Left lung (tissue), 14 donors: ENCODE measurements around the gene WDR55. TPM values are rescaled to one million over a fixed set of nuclear protein-coding genes. Genes with fewer than 3 reads are reported as not detected.
"Not testable (repeated sequence)": the region's sequence is repeated elsewhere in the genome, so short reads cannot be mapped to it uniquely, and the experiment has no call there.

Experiments used
- ATAC-seq: fragments of 200-7000 bp; cut with Tn5 transposase; one replicate; pipeline ENCODE4 v1.9.1; 2020; ENCODE audit warnings: moderate library complexity
- DNase-seq, 4 donors: peaks; one replicate each; pipeline ENCODE4 v3.0.0-alpha.2; 2013 to 2020
- H3K27ac ChIP-seq, 2 donors: fragments of 200-600 bp; sonication (generic) in 1 of 2; one replicate each; pipeline versions ENCODE4 v1.5.0 to v1.8.0; 2020 to 2021
- H3K27me3 ChIP-seq, 2 donors: fragments of 200-600 bp; sonication (generic) in 1 of 2; one replicate each; pipeline versions ENCODE4 v1.5.0 to v1.8.0; 2020 to 2021
- H3K36me3 ChIP-seq, 2 donors: fragments of 200-600 bp; sonication (generic) in 1 of 2; one replicate each; pipeline versions ENCODE4 v1.5.0 to v1.8.0; 2020 to 2021
- H3K4me1 ChIP-seq, 2 donors: fragments of 200-600 bp; one replicate each; pipeline ENCODE4 v1.8.0; 2021
- H3K4me3 ChIP-seq, 2 donors: fragments of 200-600 bp; sonication (generic) in 1 of 2; one replicate each; pipeline versions ENCODE4 v1.5.0 to v1.8.0; 2020 to 2021; ENCODE audit warnings: mild to moderate bottlenecking in 1 of 2
- H3K9me3 ChIP-seq, 2 donors: fragments of 200-600 bp; sonication (generic) in 1 of 2; one replicate each; pipeline versions ENCODE4 v1.5.0 to v1.8.0; 2020 to 2021
- intact Hi-C, 2 donors: fragments of 100-400 bp; cut with DNase I; formaldehyde crosslinking; loops; one replicate each; pipeline versions ENCODE4 v1.11.2 to v1.14.2; 2022
- long read RNA-seq, 12 donors: library from polyadenylated mRNA in 2 of 12; unstranded in 2 of 12; transcript quantifications; one replicate each; pipeline ENCODE4 v2.0.0 and lab custom pipeline, GENCODE V29; 2019 to 2026
- polyA plus RNA-seq, 6 donors: library from polyadenylated mRNA; unstranded; fragments of 120-200 nt; gene quantifications; one replicate each; pipeline ENCODE4 v1.2.1, GENCODE V29; 2013; ENCODE audit not compliant: insufficient read length in 6 of 6
- total RNA-seq, 2 donors: library from RNA; stranded (reverse); fragmentation: NEBNext Ultra II Directional; extraction: Animal tissue kit (Norgen Biotek cat#: 25700); gene quantifications; one replicate each; pipeline ENCODE4 v1.2.1, GENCODE V29; 2021
- TF ChIP-seq, protein P1 (sequence below), 2 donors: fragments of 200-600 bp; sonication (generic) in 1 of 2; IDR thresholded peaks; one replicate each; pipeline versions ENCODE4 v1.5.0 to v1.8.0; 2021; ENCODE audit warnings: antibody characterized with exemption in 2 of 2
- donor health status: DM: no; HTN: yes; CAD: no.
- donor health status: DM: no; HTN: no; CAD: no.

The WDR55 gene, protein sequence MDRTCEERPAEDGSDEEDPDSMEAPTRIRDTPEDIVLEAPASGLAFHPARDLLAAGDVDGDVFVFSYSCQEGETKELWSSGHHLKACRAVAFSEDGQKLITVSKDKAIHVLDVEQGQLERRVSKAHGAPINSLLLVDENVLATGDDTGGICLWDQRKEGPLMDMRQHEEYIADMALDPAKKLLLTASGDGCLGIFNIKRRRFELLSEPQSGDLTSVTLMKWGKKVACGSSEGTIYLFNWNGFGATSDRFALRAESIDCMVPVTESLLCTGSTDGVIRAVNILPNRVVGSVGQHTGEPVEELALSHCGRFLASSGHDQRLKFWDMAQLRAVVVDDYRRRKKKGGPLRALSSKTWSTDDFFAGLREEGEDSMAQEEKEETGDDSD
- total RNA-seq (10 to 100 TPM; 21.0 to 26.5 TPM), polyA plus RNA-seq (10 to 100 TPM; 17.8 to 24.0 (median 20.7) TPM)
- long read RNA-seq, donor 1, full-length matches to known transcripts, result 4 of 4 reads
- long read RNA-seq, donor 1, partial matches to known transcripts, result 0 of 4 reads
- long read RNA-seq, donor 1, other reads (novel, unspliced or antisense), result 0 of 4 reads
- long read RNA-seq, donor 2, full-length matches to known transcripts, result 3 of 9 reads
- long read RNA-seq, donor 2, partial matches to known transcripts, result 6 of 9 reads
- long read RNA-seq, donor 2, other reads (novel, unspliced or antisense), result 0 of 9 reads
- long read RNA-seq, donor 3, full-length matches to known transcripts, result 2 of 29 reads
- long read RNA-seq, donor 3, partial matches to known transcripts, result 27 of 29 reads
- long read RNA-seq, donor 3, other reads (novel, unspliced or antisense), result 0 of 29 reads
- long read RNA-seq, donor 4, full-length matches to known transcripts, result 11 of 19 reads
- long read RNA-seq, donor 4, partial matches to known transcripts, result 1 of 19 reads
- long read RNA-seq, donor 4, other reads (novel, unspliced or antisense), result 7 of 19 reads
- long read RNA-seq, donor 5, full-length matches to known transcripts, result 2 of 2 reads
- long read RNA-seq, donor 5, partial matches to known transcripts, result 0 of 2 reads
- long read RNA-seq, donor 5, other reads (novel, unspliced or antisense), result 0 of 2 reads
- long read RNA-seq, donor 6, full-length matches to known transcripts, result 3 of 3 reads
- long read RNA-seq, donor 6, partial matches to known transcripts, result 0 of 3 reads
- long read RNA-seq, donor 6, other reads (novel, unspliced or antisense), result 0 of 3 reads
- long read RNA-seq, donor 7, full-length matches to known transcripts, result 1 of 1 reads
- long read RNA-seq, donor 7, partial matches to known transcripts, result 0 of 1 reads
- long read RNA-seq, donor 7, other reads (novel, unspliced or antisense), result 0 of 1 reads
- long read RNA-seq, donor 8, full-length matches to known transcripts, result 2 of 2 reads
- long read RNA-seq, donor 8, partial matches to known transcripts, result 0 of 2 reads
- long read RNA-seq, donor 8, other reads (novel, unspliced or antisense), result 0 of 2 reads
- long read RNA-seq, donor 9, result 0 reads
- long read RNA-seq, donor 10, full-length matches to known transcripts, result 8 of 12 reads
- long read RNA-seq, donor 10, partial matches to known transcripts, result 1 of 12 reads
- long read RNA-seq, donor 10, other reads (novel, unspliced or antisense), result 3 of 12 reads
- long read RNA-seq, donor 11, full-length matches to known transcripts, result 4 of 135 reads
- long read RNA-seq, donor 11, partial matches to known transcripts, result 131 of 135 reads
- long read RNA-seq, donor 11, other reads (novel, unspliced or antisense), result 0 of 135 reads
- long read RNA-seq, donor 12, full-length matches to known transcripts, result 1 of 1 reads
- long read RNA-seq, donor 12, partial matches to known transcripts, result 0 of 1 reads
- long read RNA-seq, donor 12, other reads (novel, unspliced or antisense), result 0 of 1 reads

DNA sequence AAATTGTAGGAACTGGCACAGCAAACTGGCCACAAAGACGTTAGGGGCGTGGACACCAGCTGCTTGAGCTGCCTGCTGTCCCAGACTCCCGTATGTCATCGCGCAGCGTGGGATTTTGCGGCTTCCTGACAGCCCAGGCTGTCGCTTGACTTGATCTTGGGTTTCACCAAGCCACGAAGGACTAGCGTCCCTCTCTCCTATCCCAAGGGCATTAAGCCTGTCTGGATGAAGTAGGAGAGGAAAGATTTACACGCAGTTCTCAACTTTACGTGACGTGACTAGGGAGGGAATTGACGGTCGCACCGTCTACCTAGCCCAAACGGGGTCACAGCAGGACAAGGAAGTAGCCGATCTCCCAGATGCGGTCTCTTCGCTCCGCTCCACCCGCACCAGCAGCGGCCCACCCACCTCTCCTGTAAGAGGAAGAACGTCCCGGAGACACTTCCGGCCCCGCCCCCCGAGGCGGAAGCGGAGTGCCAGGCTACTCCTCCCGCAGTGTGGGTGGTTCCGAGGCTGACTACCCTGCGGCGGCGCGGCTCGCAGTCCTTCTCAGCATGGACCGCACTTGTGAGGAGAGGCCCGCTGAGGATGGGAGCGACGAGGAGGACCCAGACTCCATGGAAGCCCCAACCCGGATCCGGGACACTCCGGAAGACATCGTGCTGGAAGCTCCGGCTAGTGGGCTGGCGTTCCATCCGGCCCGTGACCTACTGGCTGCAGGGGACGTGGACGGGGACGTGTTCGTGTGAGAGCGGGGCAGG is at the start of gene WDR55:
WDR55 (plus strand) TSS at position 546 of the 761 bp plus-strand sequence; CDS start at position 555, 9 bp downstream.
- ATAC-seq (peak; percentile 99), DNase-seq (peak; percentile 94 to 100 (median 96))
- H3K27me3 ChIP-seq, result no peaks in the 10 kb centered on the region
- TF ChIP-seq, protein P1, sequence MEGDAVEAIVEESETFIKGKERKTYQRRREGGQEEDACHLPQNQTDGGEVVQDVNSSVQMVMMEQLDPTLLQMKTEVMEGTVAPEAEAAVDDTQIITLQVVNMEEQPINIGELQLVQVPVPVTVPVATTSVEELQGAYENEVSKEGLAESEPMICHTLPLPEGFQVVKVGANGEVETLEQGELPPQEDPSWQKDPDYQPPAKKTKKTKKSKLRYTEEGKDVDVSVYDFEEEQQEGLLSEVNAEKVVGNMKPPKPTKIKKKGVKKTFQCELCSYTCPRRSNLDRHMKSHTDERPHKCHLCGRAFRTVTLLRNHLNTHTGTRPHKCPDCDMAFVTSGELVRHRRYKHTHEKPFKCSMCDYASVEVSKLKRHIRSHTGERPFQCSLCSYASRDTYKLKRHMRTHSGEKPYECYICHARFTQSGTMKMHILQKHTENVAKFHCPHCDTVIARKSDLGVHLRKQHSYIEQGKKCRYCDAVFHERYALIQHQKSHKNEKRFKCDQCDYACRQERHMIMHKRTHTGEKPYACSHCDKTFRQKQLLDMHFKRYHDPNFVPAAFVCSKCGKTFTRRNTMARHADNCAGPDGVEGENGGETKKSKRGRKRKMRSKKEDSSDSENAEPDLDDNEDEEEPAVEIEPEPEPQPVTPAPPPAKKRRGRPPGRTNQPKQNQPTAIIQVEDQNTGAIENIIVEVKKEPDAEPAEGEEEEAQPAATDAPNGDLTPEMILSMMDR (IDR thresholded peaks at IDR 0.05), result no peak
- intact Hi-C loops, result no loop called here
- peak within 1 kb of the TSS; percentile 93 to 98 for H3K27ac ChIP-seq
- peak within 1 kb of the TSS; percentile 71 to 87 for H3K4me3 ChIP-seq
- H3K4me1 ChIP-seq, result peaks cover 15 to 31% of the 10 kb centered on the region in 2 donors
- peaks cover 0 to 55% of the 10 kb centered on the region in 2 donors for H3K36me3 ChIP-seq
- no peaks in the 10 kb centered on the region for H3K9me3 ChIP-seq

DNA sequence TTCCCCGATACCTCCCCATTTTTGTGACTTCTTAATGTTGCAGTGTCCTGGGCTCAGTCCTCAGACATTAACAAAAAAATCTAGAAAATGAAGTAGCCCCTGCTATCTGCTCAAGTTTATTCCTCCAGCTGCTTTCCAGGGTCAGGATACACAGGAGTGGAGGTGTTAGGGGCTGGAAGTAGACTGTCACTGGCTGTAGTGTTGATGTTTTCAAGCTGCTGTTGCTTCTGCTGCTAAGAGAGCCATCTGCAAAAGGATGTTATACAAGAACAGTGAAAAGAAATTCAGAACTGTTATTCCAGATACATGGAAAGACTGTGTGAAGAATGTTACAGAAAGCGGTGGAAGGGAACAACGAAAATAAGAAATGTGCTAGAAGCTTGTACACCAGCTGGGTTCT is 42.4 kb upstream of the WDR55 start:
- DNase-seq (peak in 2 of 4 donors; percentile 65 to 84), ATAC-seq (no peak)
- Histone ChIP-seq H3K36me3 (no peaks in the 10 kb centered on the region), H3K27me3 (no peaks in the 10 kb centered on the region), H3K4me3 (no peak overlapping the region), H3K27ac (no peak overlapping the region), H3K9me3 (no peaks in the 10 kb centered on the region), H3K4me1 (no peaks in the 10 kb centered on the region)
- TF ChIP-seq, protein P1 (IDR thresholded peaks at IDR 0.05), result no peak
- intact Hi-C loops, result no loop called here

DNA sequence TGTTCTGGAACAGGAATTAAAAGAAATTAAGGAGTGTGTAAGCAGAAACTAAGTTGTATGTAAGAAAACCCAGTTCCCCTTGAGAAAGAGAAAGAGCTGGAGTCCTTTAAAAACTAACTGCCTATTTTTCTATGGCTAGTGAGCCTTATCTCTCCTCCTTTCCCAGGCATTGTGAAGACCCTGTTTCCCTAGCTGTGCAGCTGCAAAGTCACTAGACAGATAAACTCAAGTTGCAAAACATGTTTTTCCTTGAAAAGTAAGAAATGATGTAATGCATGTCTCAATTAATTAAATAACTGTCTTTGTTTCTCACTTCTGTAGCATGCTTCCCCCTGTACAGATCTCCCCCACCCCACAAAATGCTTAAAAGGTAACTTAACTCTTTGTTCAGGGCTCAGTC is 41.6 kb upstream of the WDR55 start:
- ATAC-seq, DNase-seq, H3K9me3 ChIP-seq, H3K27ac ChIP-seq, H3K4me1 ChIP-seq, H3K36me3 ChIP-seq, H3K4me3 ChIP-seq, H3K27me3 ChIP-seq, intact Hi-C loops: not testable (repeated sequence)

DNA sequence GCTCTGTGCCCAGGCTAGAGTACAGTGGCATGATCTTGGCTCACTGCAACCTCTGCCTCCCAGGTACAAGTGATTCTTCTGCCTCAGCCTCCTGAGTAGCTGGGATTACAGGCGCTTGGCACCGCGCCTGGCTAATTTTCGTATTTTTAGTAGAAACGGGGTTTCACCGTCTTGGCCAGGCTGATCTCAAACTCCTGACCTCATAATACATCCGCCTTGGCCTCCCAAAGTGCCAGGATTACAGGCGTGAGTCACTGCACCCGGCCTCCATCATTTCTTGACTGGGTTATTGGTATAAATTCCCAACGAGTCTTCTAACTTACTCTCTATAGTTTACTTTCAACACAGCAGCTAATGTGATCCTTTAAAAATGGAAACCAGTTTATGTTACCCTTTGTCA is 39.8 kb upstream of the WDR55 start:
- H3K4me3 ChIP-seq, ATAC-seq, intact Hi-C loops, H3K36me3 ChIP-seq, H3K27me3 ChIP-seq, H3K9me3 ChIP-seq, DNase-seq, H3K27ac ChIP-seq: not testable (repeated sequence)
- H3K4me1 ChIP-seq, result peaks cover 0 to 15% of the 10 kb centered on the region in 2 donors

DNA sequence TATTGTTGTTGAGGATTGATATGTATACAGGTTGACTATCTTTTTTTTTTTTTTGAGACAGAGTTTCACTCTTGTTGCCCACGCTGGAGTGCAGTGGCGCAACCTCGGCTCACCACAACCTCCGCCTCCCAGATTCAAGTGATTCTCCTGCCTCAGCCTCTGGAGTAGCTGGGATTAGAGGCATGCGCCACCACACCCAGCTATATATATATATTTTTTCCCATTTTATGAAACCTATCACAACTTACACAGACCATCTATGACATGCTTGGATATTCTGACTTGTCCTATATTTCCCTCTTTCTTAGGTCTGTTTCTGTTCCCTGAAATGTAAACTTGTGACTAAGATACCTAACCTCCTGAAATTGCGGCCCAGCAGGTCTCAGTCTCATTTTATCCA is 36.7 kb upstream of the WDR55 start:
- H3K4me3 ChIP-seq, result no peak overlapping the region
- intact Hi-C loops, result no loop called here
- no peaks in the 10 kb centered on the region for H3K27me3 ChIP-seq
- peaks cover 4 to 31% of the 10 kb centered on the region in 2 donors for H3K4me1 ChIP-seq
- TF ChIP-seq, protein P1 (IDR thresholded peaks at IDR 0.05), result no peak
- peaks cover 0 to 5% of the 10 kb centered on the region in 2 donors for H3K9me3 ChIP-seq
- no peak overlapping the region for H3K27ac ChIP-seq
- ATAC-seq (no peak), DNase-seq (no peak)
- H3K36me3 ChIP-seq, result no peaks in the 10 kb centered on the region
